Calu3 (cell line): Measurements from ENCODE around the gene PDGFRB. TPM values are rescaled to one million over a fixed set of nuclear protein-coding genes. Genes with fewer than 3 reads are reported as not detected.
A peak's percentile ranks its signal among the peaks of the same experiment; 100 is the strongest.

Source experiments
- BruUV-seq: library from RNA; stranded (reverse); fragments of 400-500 nt; replicated peaks from 2 replicates; lab custom pipeline; 2021; lab: Mats Ljungman, UMichigan
- CTCF ChIA-PET: fragments of 300-600 bp; sonication (Branson Sonifier 250); formaldehyde crosslinking; loops from one replicate; lab custom pipeline; 2022; ENCODE audit warnings: antibody characterized with exemption; lab: Charles Lee
- DNase-seq: peaks from one replicate; pipeline ENCODE4 v3.0.0; 2022
- H3K27ac Mint-ChIP-seq: one replicate; pipeline ENCODE4 v1.8.0; 2022; ENCODE audit warnings: mixed read lengths; ENCODE audit not compliant: unreplicated experiment
- H3K27me3 Mint-ChIP-seq: one replicate; pipeline ENCODE4 v1.8.0; 2022; ENCODE audit warnings: mixed read lengths; ENCODE audit not compliant: unreplicated experiment
- H3K36me3 Mint-ChIP-seq: one replicate; pipeline ENCODE4 v1.8.0; 2022; ENCODE audit warnings: mild to moderate bottlenecking, moderate library complexity, mixed read lengths; ENCODE audit not compliant: insufficient read depth, unreplicated experiment
- H3K4me1 Mint-ChIP-seq: one replicate; pipeline ENCODE4 v1.8.0; 2022; ENCODE audit warnings: mild to moderate bottlenecking, low read depth, mixed read lengths; ENCODE audit not compliant: unreplicated experiment
- H3K4me3 Mint-ChIP-seq: one replicate; pipeline ENCODE4 v1.8.0; 2022; ENCODE audit warnings: mild to moderate bottlenecking, low read depth, moderate library complexity, mixed read lengths; ENCODE audit not compliant: unreplicated experiment
- H3K9me3 Mint-ChIP-seq: one replicate; pipeline ENCODE4 v1.8.0; 2022; ENCODE audit warnings: low read depth, mixed read lengths; ENCODE audit not compliant: unreplicated experiment
- intact Hi-C: fragments of 100-400 bp; cut with micrococcal nuclease; formaldehyde crosslinking; loops from one replicate; pipeline ENCODE4 v1.10.0; 2022; ENCODE audit not compliant: unreplicated experiment
- total RNA-seq: library from RNA; stranded (reverse); gene quantifications from 2 replicates; pipeline ENCODE4 v1.2.3, GENCODE V29; 2022
- TF ChIP-seq, protein P1 (sequence below): fragments of 200-600 bp; IDR thresholded peaks from one replicate; pipeline ENCODE4 v1.8.0; 2022; ENCODE audit warnings: antibody characterized with exemption; ENCODE audit not compliant: unreplicated experiment

The PDGFRB gene
- total RNA-seq, 1 experiment from 2014 or later = not detected

DNA sequence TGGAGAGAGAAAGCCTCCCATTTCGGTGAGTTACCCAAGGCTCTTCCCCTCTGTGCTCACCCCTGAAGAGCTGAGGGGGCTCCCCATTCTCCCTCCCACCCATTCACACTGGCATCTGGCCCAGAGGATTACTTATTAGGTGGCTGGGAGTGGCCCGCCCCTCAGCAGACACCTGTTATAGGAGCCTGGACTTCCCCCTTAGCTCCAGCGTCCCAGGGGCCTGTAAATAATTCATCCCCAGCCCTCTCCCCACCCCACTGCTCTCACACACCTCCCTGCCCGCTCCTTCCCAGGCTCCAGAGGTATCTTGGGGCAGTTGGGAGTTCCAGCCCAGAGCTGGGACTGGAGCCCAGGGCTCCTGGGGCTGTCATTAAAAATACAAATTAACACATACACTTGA is 22.6 kb upstream of the PDGFRB start:
- TF ChIP-seq, protein P1, sequence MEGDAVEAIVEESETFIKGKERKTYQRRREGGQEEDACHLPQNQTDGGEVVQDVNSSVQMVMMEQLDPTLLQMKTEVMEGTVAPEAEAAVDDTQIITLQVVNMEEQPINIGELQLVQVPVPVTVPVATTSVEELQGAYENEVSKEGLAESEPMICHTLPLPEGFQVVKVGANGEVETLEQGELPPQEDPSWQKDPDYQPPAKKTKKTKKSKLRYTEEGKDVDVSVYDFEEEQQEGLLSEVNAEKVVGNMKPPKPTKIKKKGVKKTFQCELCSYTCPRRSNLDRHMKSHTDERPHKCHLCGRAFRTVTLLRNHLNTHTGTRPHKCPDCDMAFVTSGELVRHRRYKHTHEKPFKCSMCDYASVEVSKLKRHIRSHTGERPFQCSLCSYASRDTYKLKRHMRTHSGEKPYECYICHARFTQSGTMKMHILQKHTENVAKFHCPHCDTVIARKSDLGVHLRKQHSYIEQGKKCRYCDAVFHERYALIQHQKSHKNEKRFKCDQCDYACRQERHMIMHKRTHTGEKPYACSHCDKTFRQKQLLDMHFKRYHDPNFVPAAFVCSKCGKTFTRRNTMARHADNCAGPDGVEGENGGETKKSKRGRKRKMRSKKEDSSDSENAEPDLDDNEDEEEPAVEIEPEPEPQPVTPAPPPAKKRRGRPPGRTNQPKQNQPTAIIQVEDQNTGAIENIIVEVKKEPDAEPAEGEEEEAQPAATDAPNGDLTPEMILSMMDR = no peak
- H3K27me3 Mint-ChIP-seq = peaks cover 57% of the 10 kb centered on the region
- CTCF ChIA-PET = interaction anchor here (0.9 to 1.0 kb wide), 2 partner anchors 14 to 44 kb away, joined by 3 read pairs; no protein-coding TSS in a partner anchor
- intact Hi-C loops = no loop called here
- DNase-seq = peak; percentile 25
- H3K9me3 Mint-ChIP-seq = no peaks in the 10 kb centered on the region
- H3K36me3 Mint-ChIP-seq = no peaks in the 10 kb centered on the region
- H3K4me1 Mint-ChIP-seq = no peaks in the 10 kb centered on the region
- H3K27ac Mint-ChIP-seq = no peak overlapping the region
- H3K4me3 Mint-ChIP-seq = no peak overlapping the region
- no TSS peak for BruUV-seq

- DNase-seq = no peak
- TF ChIP-seq, protein P1 = no peak
- no peaks in the 10 kb centered on the region for H3K9me3 Mint-ChIP-seq
- no peaks in the 10 kb centered on the region for H3K4me1 Mint-ChIP-seq
- BruUV-seq = no TSS peak
- peaks cover 57% of the 10 kb centered on the region for H3K27me3 Mint-ChIP-seq
- H3K27ac Mint-ChIP-seq = no peak overlapping the region
- no peaks in the 10 kb centered on the region for H3K36me3 Mint-ChIP-seq
- intact Hi-C loops = no loop called here
- CTCF ChIA-PET = interaction anchor here (1.0 kb wide), 1 partner anchor 43 kb away, joined by 3 read pairs; no protein-coding TSS in a partner anchor
- H3K4me3 Mint-ChIP-seq = no peak overlapping the region
Measured at GRCh38 chr5:150177721-150178120, 22.1 kb upstream of the PDGFRB start.

- Mint-ChIP-seq H3K4me3 (no peak overlapping the region), H3K27me3 (peaks cover 57% of the 10 kb centered on the region), H3K9me3 (no peaks in the 10 kb centered on the region), H3K4me1 (no peaks in the 10 kb centered on the region), H3K36me3 (no peaks in the 10 kb centered on the region), H3K27ac (no peak overlapping the region)
- BruUV-seq = no TSS peak
- intact Hi-C loops = no loop called here
- CTCF ChIA-PET = interaction anchor here (0.6 kb wide), 1 partner anchor 507 kb away, joined by 3 read pairs; no protein-coding TSS in a partner anchor
- DNase-seq = no peak
- TF ChIP-seq, protein P1 = no peak
Measured at GRCh38 chr5:150176745-150177477, 21.3 kb upstream of the PDGFRB start.

DNA sequence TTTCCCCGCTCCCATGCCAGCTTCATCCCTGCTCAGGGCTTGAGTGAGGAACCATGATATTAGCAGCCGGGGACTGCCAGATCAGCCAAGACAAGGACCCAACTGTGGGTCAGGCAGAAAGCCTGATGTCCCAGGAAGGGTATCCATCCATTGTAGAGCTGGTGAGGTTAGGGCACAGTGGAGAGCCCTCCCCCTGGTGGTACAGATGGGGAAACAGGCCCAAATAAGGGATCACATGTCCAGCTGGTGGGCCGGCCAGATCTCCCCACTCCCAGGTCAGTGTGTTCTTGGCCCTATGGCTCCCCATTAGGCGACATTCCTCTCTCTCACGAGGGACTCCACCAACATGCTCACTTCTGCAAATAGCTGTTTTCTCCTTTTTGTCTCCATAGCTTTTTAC is 19.9 kb upstream of the PDGFRB start:
- CTCF ChIA-PET = interaction anchor here (0.8 to 0.9 kb wide), 2 partner anchors 176 to 261 kb away, joined by 3 read pairs; no protein-coding TSS in a partner anchor
- H3K9me3 Mint-ChIP-seq = no peaks in the 10 kb centered on the region
- TF ChIP-seq, protein P1 = peak; percentile 38
- H3K4me3 Mint-ChIP-seq = no peak overlapping the region
- H3K36me3 Mint-ChIP-seq = no peaks in the 10 kb centered on the region
- BruUV-seq = no TSS peak
- peak; percentile 48 for DNase-seq
- H3K4me1 Mint-ChIP-seq = no peaks in the 10 kb centered on the region
- intact Hi-C loops = no loop called here
- H3K27me3 Mint-ChIP-seq = peaks cover 57% of the 10 kb centered on the region
- H3K27ac Mint-ChIP-seq = no peak overlapping the region
